Neuronal stem cell (in vitro differentiated cells): ENCODE data around the gene CBX2.

Experiments
- DNase-seq: peaks from one replicate; pipeline ENCODE4 v3.0.0-alpha.2; 2013; ENCODE audit warnings: low spot score
- H2AFZ ChIP-seq: one replicate; pipeline ENCODE4 v1.6.1; 2013; ENCODE audit warnings: mild to moderate bottlenecking, low read length, inconsistent platforms
- H2AK5ac ChIP-seq: 2 replicates; pipeline ENCODE4 v1.6.1; 2013; ENCODE audit warnings: low read depth, mild to moderate bottlenecking, inconsistent platforms, low read length, moderate library complexity, mixed read lengths
- H2BK120ac ChIP-seq: 2 replicates; pipeline ENCODE4 v1.6.1; 2013; ENCODE audit warnings: low read depth, mild to moderate bottlenecking, inconsistent platforms, low read length, moderate library complexity, mixed read lengths
- H2BK12ac ChIP-seq: one replicate; pipeline ENCODE4 v1.6.1; 2013; ENCODE audit warnings: low read length, inconsistent platforms
- H2BK15ac ChIP-seq: 2 replicates; pipeline ENCODE4 v1.6.1; 2013; ENCODE audit warnings: mild to moderate bottlenecking, low read length, inconsistent platforms, mixed read lengths
- H2BK5ac ChIP-seq: one replicate; pipeline ENCODE4 v1.6.1; 2013; ENCODE audit warnings: inconsistent platforms, mild to moderate bottlenecking, low read length, moderate library complexity
- H3K14ac ChIP-seq: one replicate; pipeline ENCODE4 v1.6.1; 2013; ENCODE audit warnings: low read length, inconsistent platforms
- H3K18ac ChIP-seq: 2 replicates; pipeline ENCODE4 v1.6.1; 2013; ENCODE audit warnings: low read length, inconsistent platforms
- H3K23ac ChIP-seq: 2 replicates; pipeline ENCODE4 v1.6.1; 2013; ENCODE audit warnings: low read depth, mild to moderate bottlenecking, mixed read lengths, low read length, inconsistent platforms; ENCODE audit not compliant: poor library complexity
- H3K27ac ChIP-seq: replicated peaks from 3 replicates; pipeline ENCODE4 v1.5.1; 2013; ENCODE audit warnings: low read length, inconsistent platforms
- H3K27me3 ChIP-seq, 3 experiments: 2 replicates each; pipeline ENCODE4 v1.6.1; 2013; ENCODE audit warnings: low read length in 3 of 3, mild to moderate bottlenecking in 2 of 3, inconsistent platforms in 1 of 3, low read depth in 1 of 3, mixed read lengths in 1 of 3, moderate library complexity in 1 of 3; ENCODE audit not compliant: control insufficient read depth in 3 of 3, insufficient read depth in 3 of 3
- H3K36me3 ChIP-seq, 2 donors: replicated peaks in 1 of 2; 2 replicates each; pipeline ENCODE4 v1.6.1; 2013; ENCODE audit warnings: low read length in 2 of 2; ENCODE audit not compliant: control insufficient read depth in 2 of 2, insufficient read depth in 2 of 2
- H3K4ac ChIP-seq: 2 replicates; pipeline ENCODE4 v1.6.1; 2013; ENCODE audit warnings: inconsistent platforms, mild to moderate bottlenecking, low read length, moderate library complexity
- H3K4me1 ChIP-seq, 2 donors: 1 replicate in 1 of 2; 2 replicates in 1 of 2; pipeline ENCODE4 v1.6.1; 2013; ENCODE audit warnings: low read length in 2 of 2, low read depth in 1 of 2; ENCODE audit not compliant: control insufficient read depth in 2 of 2, insufficient read depth in 1 of 2
- H3K4me2 ChIP-seq: one replicate; pipeline ENCODE4 v1.6.1; 2013; ENCODE audit warnings: mild to moderate bottlenecking, low read length, inconsistent platforms; ENCODE audit not compliant: insufficient read depth, poor library complexity, severe bottlenecking
- H3K4me3 ChIP-seq, 2 donors: 2 replicates each; pipeline ENCODE4 v1.5.1; 2013; ENCODE audit warnings: low read length in 2 of 2, mild to moderate bottlenecking in 2 of 2, inconsistent platforms in 1 of 2, moderate library complexity in 1 of 2
- H3K79me1 ChIP-seq: one replicate; pipeline ENCODE4 v1.6.1; 2013; ENCODE audit warnings: low read depth, mild to moderate bottlenecking, inconsistent platforms, low read length, moderate library complexity
- H3K9ac ChIP-seq: one replicate; pipeline ENCODE4 v1.6.1; 2013; ENCODE audit warnings: mild to moderate bottlenecking, low read depth, low read length, inconsistent platforms; ENCODE audit not compliant: poor library complexity
- H3K9me3 ChIP-seq, 2 donors: replicated peaks in 1 of 2; 2 replicates each; pipeline versions ENCODE3 to v1.6.1; 2013; ENCODE audit warnings: low read length in 2 of 2, mild to moderate bottlenecking in 2 of 2, inconsistent platforms in 1 of 2, low read depth in 1 of 2, mixed read lengths in 1 of 2, moderate library complexity in 1 of 2; ENCODE audit not compliant: control insufficient read depth in 2 of 2, insufficient read depth in 1 of 2
- H4K8ac ChIP-seq: one replicate; pipeline ENCODE4 v1.6.1; 2013; ENCODE audit warnings: low read depth, mild to moderate bottlenecking, inconsistent platforms, low read length, moderate library complexity
- H4K91ac ChIP-seq: one replicate; pipeline ENCODE4 v1.6.1; 2013; ENCODE audit warnings: low read length, low read depth, mild to moderate bottlenecking, inconsistent platforms; ENCODE audit not compliant: poor library complexity
- WGBS, 2 donors: extraction: QIAGEN DNeasy Blood & Tissue Kit; methylation state at CpG; one replicate each; pipeline ENCODE4 v1.1.7; 2013; ENCODE audit warnings: missing lambda C conversion rate in 2 of 2, mixed read lengths in 1 of 2; ENCODE audit not compliant: insufficient read length in 2 of 2, insufficient replicate concordance in 1 of 2; ENCODE audit errors: extremely low coverage in 2 of 2; 5-methylcytosine and 5-hydroxymethylcytosine counted together

CBX2 gene

GRCh38 chr17:79730437-79730768, 47.5 kb upstream of the CBX2 start:
- no peak overlapping the region for H3K27ac ChIP-seq

DNA sequence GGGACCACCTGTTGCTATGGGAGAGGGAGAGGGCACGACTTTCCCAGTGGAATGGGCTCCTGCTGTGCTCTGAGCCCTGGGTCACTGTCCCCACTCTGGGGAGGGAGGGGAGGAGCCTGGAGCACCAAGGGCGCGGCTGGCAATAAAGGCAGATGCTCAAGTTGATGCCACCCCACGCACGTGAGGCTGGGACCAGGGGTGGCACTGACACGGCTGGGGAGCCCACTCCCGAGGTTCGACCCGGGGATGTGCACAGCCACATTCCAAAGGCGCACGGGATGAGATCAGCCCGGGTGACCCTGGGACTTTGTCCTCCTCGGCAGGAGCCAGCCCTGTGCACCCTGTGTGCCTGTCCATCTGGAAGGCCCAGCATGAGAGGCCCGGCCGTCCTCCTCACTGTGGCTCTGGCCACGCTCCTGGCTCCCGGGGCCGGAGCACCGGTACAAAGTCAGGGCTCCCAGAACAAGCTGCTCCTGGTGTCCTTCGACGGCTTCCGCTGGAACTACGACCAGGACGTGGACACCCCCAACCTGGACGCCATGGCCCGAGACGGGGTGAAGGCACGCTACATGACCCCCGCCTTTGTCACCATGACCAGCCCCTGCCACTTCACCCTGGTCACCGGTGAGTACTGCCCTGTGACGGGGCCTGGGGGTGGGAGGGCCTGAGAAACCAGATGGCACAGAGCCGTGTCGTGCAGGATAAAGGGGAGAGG, 47.0 kb upstream of the CBX2 start, which contains the start of gene ENPP7:
TSS of gene ENPP7 (plus strand) at position 175 of the 715 bp plus-strand sequence. CDS start at position 372, 197 bp downstream.
- Histone ChIP-seq H3K18ac (peak within 1 kb of the TSS; percentile 80), H3K4me1 (peaks cover 0 to 1% of the 10 kb centered on the region in 2 donors), H2AFZ (no peak within 1 kb of the TSS), H3K27me3 (no peaks in the 10 kb centered on the region), H2BK12ac (no peak within 1 kb of the TSS), H4K8ac (no peak within 1 kb of the TSS), H3K9me3 (peaks cover 0 to 2% of the 10 kb centered on the region in 2 donors), H2BK15ac (peak within 1 kb of the TSS; percentile 27), H3K36me3 (no peaks in the 10 kb centered on the region), H3K14ac (no peak within 1 kb of the TSS), H3K4me2 (no peak within 1 kb of the TSS), H3K9ac (no peak within 1 kb of the TSS), H4K91ac (no peak within 1 kb of the TSS), H2BK5ac (no peak within 1 kb of the TSS), H3K4ac (no peak within 1 kb of the TSS), H3K23ac (peak within 1 kb of the TSS; percentile 5), H3K27ac (no peak within 1 kb of the TSS), H3K79me1 (no peaks in the 10 kb centered on the region), H2AK5ac (peak within 1 kb of the TSS; percentile 28), H3K4me3 (no peak within 1 kb of the TSS), H2BK120ac (no peak within 1 kb of the TSS)
- no peak for DNase-seq
- no CpG with 5 or more reads among the region's 33 CpGs for WGBS, 2 donors

More at GRCh38 chr17:79730437-79730768, 47.5 kb upstream of the CBX2 start:
- H2BK12ac ChIP-seq: no peak overlapping the region
- H3K36me3 ChIP-seq: no peaks in the 10 kb centered on the region
- no peak overlapping the region for H3K4ac ChIP-seq
- WGBS, 2 donors: no CpG with 5 or more reads among the region's 5 CpGs
- no peak overlapping the region for H2BK120ac ChIP-seq
- peak overlapping the region; percentile 5 for H3K23ac ChIP-seq
- H4K8ac ChIP-seq: no peak overlapping the region
- no peak for DNase-seq
- H3K18ac ChIP-seq: peak overlapping the region; percentile 80
- no peak overlapping the region for H2BK15ac ChIP-seq
- H3K4me3 ChIP-seq: no peak overlapping the region
- H2AFZ ChIP-seq: no peak overlapping the region
- H3K4me2 ChIP-seq: no peak overlapping the region
- H3K27me3 ChIP-seq: no peaks in the 10 kb centered on the region
- H4K91ac ChIP-seq: no peak overlapping the region
- peaks cover 0 to 1% of the 10 kb centered on the region in 2 donors for H3K9me3 ChIP-seq
- H2AK5ac ChIP-seq: peak overlapping the region; percentile 28
- peaks cover 0 to 1% of the 10 kb centered on the region in 2 donors for H3K4me1 ChIP-seq
- no peaks in the 10 kb centered on the region for H3K79me1 ChIP-seq
- H3K14ac ChIP-seq: no peak overlapping the region
- no peak overlapping the region for H3K9ac ChIP-seq
- H2BK5ac ChIP-seq: no peak overlapping the region

- Histone ChIP-seq H3K9me3 (peaks cover 0 to 2% of the 10 kb centered on the region in 2 donors), H3K27ac (no peak overlapping the region), H3K4me2 (no peak overlapping the region), H3K27me3 (no peaks in the 10 kb centered on the region), H2AK5ac (no peak overlapping the region), H3K9ac (no peak overlapping the region), H3K79me1 (no peaks in the 10 kb centered on the region), H2BK120ac (no peak overlapping the region), H3K4me1 (peaks cover 0 to 3% of the 10 kb centered on the region in 2 donors), H3K4me3 (no peak overlapping the region), H3K14ac (no peak overlapping the region), H3K18ac (no peak overlapping the region), H2BK12ac (no peak overlapping the region), H3K4ac (no peak overlapping the region), H3K36me3 (no peaks in the 10 kb centered on the region), H2BK5ac (no peak overlapping the region), H2BK15ac (no peak overlapping the region), H2AFZ (peak overlapping the region; percentile 45), H3K23ac (no peak overlapping the region), H4K91ac (no peak overlapping the region), H4K8ac (no peak overlapping the region)
- DNase-seq: no peak
- WGBS, 2 donors: no CpG with 5 or more reads among the region's 10 CpGs
Observed at GRCh38 chr17:79732254-79732653, 45.7 kb upstream of the CBX2 start.

- peak overlapping the region; percentile 53 for H2BK5ac ChIP-seq
- no peak for DNase-seq
- no peak overlapping the region for H4K91ac ChIP-seq
- no peak overlapping the region for H2BK120ac ChIP-seq
- no peak overlapping the region for H3K4me2 ChIP-seq
- peaks cover 0 to 2% of the 10 kb centered on the region in 2 donors for H3K9me3 ChIP-seq
- H2AFZ ChIP-seq: peak overlapping the region; percentile 45
- H3K4me3 ChIP-seq: peak overlapping the region in 1 of 2 donors; percentile 19
- no peak overlapping the region for H3K4ac ChIP-seq
- H3K23ac ChIP-seq: peak overlapping the region; percentile 65
- peak overlapping the region; percentile 58 for H2BK12ac ChIP-seq
- H2AK5ac ChIP-seq: peak overlapping the region; percentile 95
- peak overlapping the region; percentile 83 for H3K18ac ChIP-seq
- no peaks in the 10 kb centered on the region for H3K36me3 ChIP-seq
- peak overlapping the region; percentile 85 for H2BK15ac ChIP-seq
- no CpG with 5 or more reads among the region's 35 CpGs for WGBS, 2 donors
- peak overlapping the region; percentile 82 for H3K14ac ChIP-seq
- H3K79me1 ChIP-seq: no peaks in the 10 kb centered on the region
- peaks cover 0 to 6% (median 0%) of the 10 kb centered on the region in 3 experiments for H3K27me3 ChIP-seq
- no peak overlapping the region for H3K27ac ChIP-seq
- no peak overlapping the region for H3K9ac ChIP-seq
- H4K8ac ChIP-seq: no peak overlapping the region
- peaks cover 2 to 4% of the 10 kb centered on the region in 2 donors for H3K4me1 ChIP-seq
Observed at GRCh38 chr17:79732804-79733691, 44.9 kb upstream of the CBX2 start.
